Uterus (tissue), 2 donors: ENCODE measurements around the gene BACE2.

ENCODE experiments used
- POLR2A ChIP-seq, 2 donors: fragments of 450-650 bp; IDR thresholded peaks; one replicate each; pipeline ENCODE4 v1.6.1; 2016; ENCODE audit warnings: antibody characterized with exemption in 2 of 2, mild to moderate bottlenecking in 1 of 2, moderate library complexity in 1 of 2
- TF ChIP-seq, protein P1 (sequence below), 4 experiments: fragments of 200-600 bp in 2 of 4; fragments of 450-650 bp in 2 of 4; sonication (generic) in 2 of 4; IDR thresholded peaks; one replicate each; pipeline ENCODE4 v1.5.1; 2016 to 2019; ENCODE audit warnings: antibody characterized with exemption in 4 of 4, mild to moderate bottlenecking in 2 of 4, moderate library complexity in 1 of 4

DNA sequence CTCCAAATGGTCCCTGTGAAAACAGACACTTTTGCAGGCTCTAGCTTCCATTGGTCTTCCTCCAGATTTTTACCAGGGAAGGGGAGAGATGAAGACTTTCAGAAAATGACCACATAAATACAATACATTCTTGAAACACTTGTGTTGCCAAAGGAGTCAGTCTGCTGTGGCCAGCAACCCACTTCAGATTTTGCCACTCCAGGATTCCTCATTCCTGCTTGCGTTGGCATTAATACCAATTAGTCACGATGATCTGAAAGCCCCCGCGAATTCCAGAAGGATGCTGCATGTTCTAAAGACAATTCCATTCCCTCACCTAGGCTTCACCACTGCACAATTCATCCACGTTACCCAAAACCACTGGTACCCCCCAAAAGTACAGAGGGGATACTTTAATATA is 7.9 kb upstream of the BACE2 start:
- TF ChIP-seq, protein P1, sequence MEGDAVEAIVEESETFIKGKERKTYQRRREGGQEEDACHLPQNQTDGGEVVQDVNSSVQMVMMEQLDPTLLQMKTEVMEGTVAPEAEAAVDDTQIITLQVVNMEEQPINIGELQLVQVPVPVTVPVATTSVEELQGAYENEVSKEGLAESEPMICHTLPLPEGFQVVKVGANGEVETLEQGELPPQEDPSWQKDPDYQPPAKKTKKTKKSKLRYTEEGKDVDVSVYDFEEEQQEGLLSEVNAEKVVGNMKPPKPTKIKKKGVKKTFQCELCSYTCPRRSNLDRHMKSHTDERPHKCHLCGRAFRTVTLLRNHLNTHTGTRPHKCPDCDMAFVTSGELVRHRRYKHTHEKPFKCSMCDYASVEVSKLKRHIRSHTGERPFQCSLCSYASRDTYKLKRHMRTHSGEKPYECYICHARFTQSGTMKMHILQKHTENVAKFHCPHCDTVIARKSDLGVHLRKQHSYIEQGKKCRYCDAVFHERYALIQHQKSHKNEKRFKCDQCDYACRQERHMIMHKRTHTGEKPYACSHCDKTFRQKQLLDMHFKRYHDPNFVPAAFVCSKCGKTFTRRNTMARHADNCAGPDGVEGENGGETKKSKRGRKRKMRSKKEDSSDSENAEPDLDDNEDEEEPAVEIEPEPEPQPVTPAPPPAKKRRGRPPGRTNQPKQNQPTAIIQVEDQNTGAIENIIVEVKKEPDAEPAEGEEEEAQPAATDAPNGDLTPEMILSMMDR (IDR thresholded peaks at IDR 0.05): no peak
- TF ChIP-seq POLR2A (IDR thresholded peaks at IDR 0.05): no peak
